Measurements from ENCODE around the gene F10.

F10 gene

DNA sequence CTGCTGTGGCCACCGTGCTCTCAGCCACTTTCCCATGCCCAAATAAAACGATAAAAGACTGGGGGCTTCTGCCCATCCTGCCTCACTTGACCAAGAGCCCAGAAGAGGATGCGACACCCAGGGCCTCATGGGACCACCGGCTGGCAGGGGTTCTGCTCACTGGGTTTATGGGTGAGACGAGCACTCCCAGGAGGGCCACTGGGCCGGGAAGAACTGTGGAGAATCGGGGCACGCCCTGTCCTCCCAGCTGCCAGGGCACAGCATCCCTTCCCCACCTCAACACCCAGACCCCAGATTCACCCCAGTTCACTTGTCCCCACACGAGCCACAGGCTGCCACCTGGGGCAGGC, 4.7 kb upstream of the F10 start:
- DNase-seq: no peak

DNA sequence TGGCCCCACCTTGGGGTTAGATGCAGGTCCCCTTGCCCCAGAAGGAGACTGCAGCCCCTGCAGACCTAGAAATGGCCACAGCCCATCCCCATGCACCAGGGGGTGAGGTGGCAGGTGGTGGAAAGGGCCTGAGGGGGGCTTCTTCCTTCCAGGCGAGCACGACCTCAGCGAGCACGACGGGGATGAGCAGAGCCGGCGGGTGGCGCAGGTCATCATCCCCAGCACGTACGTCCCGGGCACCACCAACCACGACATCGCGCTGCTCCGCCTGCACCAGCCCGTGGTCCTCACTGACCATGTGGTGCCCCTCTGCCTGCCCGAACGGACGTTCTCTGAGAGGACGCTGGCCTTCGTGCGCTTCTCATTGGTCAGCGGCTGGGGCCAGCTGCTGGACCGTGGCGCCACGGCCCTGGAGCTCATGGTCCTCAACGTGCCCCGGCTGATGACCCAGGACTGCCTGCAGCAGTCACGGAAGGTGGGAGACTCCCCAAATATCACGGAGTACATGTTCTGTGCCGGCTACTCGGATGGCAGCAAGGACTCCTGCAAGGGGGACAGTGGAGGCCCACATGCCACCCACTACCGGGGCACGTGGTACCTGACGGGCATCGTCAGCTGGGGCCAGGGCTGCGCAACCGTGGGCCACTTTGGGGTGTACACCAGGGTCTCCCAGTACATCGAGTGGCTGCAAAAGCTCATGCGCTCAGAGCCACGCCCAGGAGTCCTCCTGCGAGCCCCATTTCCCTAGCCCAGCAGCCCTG, 4.2 kb upstream of the F10 start:
- DNase-seq: no peak

DNA sequence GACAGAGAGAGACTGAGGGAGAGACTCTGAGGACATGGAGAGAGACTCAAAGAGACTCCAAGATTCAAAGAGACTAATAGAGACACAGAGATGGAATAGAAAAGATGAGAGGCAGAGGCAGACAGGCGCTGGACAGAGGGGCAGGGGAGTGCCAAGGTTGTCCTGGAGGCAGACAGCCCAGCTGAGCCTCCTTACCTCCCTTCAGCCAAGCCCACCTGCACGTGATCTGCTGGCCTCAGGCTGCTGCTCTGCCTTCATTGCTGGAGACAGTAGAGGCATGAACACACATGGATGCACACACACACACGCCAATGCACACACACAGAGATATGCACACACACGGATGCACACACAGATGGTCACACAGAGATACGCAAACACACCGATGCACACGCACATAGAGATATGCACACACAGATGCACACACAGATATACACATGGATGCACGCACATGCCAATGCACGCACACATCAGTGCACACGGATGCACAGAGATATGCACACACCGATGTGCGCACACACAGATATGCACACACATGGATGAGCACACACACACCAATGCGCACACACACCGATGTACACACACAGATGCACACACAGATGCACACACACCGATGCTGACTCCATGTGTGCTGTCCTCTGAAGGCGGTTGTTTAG, 3.3 kb upstream of the F10 start:
- DNase-seq: no peak

DNA sequence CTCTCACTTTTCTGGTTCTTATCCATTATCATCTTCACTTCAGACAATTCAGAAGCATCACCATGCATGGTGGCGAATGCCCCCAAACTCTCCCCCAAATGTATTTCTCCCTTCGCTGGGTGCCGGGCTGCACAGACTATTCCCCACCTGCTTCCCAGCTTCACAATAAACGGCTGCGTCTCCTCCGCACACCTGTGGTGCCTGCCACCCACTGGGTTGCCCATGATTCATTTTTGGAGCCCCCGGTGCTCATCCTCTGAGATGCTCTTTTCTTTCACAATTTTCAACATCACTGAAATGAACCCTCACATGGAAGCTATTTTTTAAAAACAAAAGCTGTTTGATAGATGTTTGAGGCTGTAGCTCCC, 2.8 kb upstream of the F10 start:
- DNase-seq: no peak

DNA sequence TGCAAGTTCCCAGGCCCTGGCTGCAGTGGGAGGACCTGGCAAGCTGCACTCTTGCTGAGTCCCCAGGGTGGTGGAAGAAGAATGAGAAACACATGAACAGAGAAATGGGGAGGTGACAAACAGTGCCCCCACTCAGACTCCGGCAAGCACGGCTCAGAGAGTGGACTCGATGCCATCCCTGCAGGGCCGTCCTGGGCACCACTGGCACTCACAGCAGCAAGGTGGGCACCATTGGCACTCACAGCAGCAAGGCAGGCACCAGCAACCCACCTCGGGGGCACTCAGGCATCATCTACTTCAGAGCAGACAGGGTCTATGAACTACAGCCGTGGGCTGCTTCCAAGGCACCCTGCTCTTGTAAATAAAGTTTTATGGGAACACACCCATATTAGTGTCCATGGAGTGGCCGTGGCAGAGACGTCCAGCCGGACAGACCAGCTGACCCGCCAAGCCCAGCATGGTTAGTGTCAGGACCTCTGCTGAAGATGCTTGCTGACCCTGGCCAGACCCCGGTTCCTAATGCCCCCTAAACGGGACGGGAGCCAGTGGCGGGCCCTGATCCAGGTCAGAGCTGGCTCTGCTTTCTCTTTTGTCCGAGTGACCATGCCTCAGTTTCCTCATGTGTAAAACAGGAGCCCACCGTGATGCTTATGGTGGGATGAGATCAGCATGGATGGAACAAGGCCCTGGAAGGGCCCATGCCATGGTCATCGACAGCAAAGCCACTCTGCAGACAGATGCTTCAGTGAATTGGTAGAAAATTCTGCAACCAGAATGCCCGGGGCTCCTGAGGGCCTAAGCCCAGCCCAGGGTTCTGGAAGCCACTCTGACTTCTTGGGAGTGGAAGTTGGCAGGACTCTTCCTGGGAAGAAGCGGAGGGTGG, 2.1 kb upstream of the F10 start:
- DNase-seq: no peak

DNA sequence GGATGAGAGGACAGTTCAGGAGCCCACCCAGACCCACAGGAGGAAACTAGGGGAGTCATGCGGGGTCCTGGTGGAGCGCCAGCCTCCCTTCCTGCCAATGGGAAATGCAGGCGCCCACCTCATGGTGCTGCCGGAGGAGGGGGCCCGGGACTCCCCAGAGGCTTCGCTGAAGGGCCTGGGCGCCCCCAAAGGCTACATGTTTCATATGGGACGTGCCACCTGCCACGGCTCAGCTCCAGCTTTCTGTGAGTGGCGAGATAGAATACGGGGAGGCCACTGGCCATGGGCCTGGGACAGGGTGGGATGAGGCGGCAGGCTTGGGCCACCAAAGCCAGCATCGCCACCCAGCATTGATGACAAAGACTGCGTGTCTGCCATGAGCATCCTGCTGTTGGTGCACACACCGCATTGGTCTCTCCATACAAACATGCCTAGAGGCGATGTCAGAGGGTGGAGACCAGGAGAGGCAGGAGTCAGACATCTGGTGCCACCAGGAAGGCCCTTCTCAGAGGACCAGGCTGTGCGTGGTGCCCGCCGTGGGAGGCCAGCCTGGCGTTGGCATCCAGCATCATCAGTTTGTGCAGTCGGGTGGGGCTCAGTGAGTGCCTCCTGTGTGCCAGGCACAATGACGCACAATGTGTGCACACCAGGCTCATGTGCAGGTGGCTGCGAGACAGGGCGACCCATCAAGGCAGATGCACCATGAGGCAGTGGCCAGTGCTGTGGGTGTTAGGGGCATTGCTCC, 1.2 kb upstream of the F10 start:
- DNase-seq: no peak

DNA sequence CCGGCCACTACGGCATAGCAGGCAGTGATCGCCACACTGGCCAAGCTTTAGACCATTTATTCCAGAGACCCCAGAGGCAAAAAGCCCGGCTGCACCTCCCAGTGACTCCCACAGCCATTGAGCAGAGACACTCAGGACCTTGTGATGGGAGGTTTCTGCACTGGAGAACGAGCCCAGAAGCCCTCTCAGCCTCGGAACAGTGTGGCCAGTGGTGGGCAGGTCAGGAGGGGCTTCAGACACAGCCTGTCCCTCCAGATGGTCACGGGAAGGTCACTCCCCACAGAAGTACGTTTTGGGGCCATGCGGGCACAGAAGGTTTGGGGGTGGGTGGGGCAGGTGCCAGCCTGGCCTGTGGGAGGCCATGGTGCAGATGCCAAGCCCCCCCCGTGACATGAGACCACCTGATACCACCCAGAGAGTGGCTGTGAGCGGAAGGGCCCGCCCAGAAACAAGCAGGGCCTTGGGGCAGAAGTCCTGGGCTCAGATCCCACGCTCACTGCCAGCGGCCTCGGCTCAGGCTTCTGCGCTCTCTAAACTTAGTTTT, 599 bp upstream of the F10 start:
- no peak for DNase-seq

DNA sequence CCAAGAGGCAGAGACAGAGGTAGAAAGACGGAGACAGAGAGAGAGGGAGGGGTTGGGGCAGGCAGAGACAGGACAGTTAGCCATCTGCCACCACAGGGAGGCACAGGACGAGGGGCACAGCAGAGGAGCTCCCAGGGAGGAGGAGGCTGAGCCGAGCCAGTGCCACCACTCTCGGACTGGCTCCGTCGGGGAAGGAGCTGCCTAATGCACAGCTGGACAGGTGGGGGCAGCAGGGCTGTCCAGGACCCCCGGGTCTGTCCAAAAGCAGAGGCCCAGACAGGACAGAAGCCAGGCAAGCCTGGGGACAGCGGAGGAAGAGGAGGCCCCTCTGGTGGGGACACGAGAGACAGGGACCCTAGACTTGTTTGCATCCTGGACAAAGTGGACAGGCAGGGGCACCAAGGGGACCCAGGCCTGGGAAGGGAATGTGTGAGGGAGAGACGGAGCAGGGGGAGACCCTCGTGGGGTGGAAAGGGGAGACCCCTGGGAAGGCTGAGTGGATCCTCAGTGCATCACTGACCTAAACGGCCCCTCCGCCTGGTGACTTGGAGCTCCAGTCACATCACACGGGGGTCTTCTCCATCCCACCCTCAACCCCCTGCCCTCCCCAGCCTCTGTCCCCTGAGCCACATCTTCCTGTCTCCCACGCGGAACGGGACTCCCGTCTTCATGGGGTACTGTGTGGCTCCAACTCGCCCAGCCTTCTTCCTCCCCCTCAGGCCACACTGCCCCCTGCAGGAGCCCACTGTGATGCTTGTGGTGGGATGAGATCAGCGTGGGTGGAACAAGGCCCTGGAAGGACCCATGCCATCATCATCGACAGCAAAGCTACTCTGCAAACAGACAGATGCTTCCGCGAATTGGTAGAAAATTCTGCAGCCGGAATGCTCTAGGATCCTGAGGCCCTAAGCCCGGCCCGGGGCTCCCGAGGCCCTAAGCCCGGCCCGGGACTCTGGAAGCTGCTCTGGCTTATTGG, 915 bp downstream of the F10 start:
- DNase-seq: no peak

DNA sequence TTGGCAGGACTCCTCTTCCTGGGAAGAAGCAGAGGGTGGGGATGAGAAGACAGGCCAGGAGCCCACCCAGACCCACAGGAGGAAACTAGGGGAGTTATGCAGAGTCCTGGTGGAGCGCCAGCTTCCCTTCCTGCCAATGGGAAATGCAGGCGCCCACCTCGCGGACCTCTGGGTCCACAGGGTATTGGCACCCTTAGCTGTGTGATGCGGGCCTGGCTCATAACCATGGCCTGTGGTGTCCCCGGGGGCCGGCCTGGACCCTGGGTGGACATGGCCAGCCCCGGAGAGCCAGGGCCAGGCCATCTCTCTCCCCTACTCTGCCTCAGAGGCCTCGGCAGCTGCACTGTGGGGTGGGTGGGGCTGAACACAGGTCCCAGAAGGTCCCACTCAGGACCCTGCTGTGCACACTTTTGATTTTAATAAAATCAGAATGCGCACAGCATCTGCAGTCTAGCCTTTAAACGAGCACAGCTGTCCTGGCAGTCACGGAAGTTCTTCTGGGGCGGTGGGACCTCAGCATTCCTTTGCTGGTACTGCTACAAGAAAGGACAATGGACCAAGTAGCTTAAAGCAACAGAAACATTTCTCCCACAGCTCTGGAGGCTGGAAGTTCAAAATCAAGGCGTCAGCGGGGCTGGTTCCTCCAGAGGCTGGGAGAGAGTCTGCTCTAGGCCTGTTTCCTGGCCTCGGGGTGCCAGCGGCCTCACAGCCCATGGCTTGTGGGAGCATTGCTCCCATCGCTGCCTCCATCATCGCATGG, 1.8 kb downstream of the F10 start:
- DNase-seq: no peak

DNA sequence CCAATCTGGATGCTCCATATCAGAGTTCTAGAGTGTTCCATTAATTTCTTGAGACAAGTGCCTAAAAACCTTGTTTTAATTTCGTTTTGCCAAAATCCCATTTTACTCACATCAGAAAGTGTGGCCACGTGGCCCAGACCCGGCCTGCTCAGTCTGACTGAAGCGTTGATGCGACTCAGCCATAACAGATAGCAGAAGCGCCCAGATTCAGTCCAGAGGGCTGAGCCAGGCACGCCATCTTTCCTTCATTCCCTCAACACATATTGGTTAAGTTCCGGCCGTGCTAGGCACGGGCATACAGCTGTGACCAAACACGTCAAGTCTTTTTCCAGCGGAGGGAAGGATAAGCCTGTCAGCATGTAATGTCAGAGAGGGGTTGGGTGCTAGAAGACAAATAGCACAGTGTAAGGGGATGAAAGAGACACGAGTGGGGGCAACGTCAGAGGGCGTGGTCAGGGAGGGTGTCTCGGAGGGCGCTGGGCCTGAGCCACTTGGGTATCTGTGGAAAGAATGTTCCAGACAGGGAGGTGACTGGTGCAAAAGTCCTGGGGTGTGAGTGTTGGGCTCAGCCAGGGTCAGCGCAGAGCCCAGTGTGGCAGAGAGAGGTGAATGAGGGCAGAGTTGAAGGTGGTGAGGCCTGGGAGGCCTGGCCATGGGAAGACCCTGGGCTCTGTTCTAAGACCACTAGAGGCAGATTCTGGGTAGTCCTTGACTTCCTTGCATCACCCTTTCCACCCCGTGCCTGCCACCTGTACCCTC, 3.1 kb downstream of the F10 start:
- no peak for DNase-seq

DNA sequence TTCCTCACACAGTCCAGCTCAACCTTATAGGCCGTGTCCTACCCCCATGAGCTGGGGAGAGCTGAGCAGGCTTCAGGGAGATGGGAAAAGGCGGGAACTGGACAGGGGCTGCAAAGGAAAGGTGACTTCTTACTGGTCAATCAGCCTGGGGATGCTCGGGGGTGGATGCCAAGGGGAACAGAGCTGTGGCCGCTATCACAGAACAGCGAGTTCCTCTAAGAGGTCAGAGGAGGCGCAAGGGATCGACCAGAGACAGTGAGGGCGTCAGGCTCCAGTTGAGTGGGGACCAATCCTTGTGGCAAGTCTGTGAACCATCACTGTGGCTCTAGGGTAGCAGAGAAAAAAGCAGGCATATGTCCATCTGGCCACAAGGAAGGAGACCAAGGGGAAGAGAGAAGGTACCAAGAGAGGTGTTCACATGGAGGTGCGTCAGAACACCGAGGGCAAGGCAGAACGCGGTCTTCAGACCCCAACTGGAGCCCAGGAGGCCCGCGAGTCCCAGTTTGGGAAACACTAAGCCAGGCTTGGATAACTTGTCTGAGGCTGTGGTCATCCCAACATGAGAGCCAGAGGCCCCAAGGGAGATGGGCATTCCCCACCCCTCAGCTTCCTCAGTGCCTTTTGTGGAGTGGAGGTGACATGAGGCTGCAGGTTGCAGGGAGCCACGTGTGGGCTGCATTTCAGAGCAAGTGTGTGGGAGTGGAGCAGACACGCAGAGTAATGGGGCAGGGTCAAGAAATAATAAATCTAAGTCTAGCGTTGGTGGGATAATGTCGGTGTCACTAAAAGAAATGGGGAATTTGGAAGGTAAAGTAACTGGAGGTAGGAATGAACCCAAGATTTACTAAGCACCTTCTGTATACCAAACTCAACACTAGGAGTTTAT, 3.9 kb downstream of the F10 start:
- DNase-seq: no peak

DNA sequence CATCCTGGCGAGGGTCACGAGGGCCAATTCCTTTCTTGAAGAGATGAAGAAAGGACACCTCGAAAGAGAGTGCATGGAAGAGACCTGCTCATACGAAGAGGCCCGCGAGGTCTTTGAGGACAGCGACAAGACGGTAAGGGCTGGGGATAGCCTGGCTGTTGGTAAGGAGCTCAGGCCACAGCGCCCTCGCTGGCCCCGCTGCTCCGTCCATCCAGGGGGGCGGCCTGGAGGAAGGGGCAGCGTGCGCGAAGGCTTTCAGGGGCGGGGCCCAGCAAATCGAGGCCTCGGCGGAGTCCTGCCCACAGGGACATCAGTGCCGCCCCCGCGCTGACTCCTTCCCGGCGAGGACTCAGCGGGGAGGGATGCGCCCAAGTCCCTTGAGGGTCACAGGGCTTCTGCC, 6.9 kb downstream of the F10 start:
- no peak for DNase-seq

DNA sequence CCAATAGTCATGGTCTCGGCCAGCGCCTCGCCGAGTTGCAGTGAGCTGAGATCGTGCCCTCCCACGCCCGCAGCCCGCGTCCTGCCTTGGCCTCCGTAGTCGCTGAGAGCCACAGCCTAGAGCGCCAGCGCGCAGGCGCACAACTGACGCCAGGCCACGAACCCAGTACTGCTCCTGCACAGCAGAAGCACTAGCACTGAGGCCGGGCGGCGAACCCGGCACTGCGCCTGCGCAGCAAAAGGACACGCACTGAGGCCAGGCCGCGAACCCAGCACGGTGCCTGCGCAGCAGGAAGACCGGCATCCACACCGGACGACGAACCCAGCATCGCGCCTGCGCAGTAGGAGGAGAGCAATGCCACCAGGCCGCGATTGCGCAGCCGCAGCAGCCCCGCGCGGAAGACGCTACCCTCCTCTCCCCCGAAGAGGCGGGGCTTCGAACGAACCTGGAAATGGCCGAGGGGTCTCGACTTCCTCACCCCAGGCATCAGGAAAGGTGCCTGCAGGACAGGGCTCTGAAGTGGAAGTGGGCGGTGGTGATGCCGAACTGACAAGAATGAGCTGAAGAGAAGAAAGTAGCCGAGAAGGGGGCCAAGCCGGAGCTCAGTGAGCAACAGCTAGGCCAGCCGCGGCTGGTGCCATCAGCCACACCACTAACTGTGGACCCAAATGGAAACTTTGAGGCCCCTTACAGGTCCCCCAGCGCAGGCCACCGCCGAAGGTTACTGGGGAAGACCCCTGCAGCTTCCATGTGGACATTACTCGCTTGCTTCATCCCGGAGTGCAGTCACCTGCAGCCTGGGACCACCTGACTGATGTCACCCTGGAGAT, 7.5 kb downstream of the F10 start:
- DNase-seq: no peak

DNA sequence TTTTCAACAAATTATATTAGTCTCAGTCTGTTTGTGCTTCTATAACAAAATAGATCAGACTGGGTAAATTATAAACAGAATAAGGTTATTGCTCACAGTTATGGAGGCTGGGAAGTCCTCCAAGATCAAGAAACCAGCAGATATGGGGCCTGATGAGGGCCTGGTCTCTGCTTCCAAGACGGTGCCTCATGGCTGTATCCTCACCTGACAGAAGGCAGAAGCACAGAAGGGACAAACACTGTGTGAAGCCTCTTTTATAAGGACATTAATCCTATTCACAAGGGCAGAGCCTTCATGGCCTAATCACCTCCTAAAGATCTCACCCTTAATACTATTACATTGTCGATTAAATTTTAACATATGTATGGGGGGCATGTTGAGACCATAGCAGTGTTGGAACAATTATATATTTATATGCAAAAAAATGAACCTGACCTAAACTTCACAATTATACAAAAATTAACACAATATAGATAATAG, 12.7 kb downstream of the F10 start:
- DNase-seq: no peak

DNA sequence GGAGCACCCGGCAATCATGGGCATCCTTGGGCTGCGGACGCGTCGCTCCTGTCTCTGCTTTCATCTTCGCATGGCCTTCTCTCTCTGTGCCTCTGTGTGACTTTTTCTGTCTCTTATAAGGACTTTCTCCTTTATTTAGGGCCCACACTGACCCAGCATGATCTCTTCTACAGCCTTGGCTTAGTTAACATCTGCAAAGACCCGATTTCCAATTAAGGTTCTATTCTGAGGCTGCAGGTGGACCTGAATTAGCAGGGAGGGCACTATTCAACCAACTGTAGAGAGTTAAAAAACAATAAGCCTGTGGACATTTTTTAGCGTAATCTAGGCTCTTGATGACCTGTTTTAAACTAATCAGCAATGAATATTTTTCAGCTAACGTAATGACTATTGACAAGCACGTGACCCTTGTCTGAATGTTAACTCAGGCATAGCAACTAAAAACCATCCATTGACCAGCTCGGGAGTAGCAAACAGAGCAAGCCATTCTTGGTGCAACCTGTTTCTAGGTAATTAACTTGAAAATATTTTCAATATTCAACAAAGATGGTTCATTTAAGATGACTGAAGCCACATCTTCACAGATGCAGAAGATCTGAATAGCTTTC, 15.2 kb downstream of the F10 start:
- no peak for DNase-seq

DNA sequence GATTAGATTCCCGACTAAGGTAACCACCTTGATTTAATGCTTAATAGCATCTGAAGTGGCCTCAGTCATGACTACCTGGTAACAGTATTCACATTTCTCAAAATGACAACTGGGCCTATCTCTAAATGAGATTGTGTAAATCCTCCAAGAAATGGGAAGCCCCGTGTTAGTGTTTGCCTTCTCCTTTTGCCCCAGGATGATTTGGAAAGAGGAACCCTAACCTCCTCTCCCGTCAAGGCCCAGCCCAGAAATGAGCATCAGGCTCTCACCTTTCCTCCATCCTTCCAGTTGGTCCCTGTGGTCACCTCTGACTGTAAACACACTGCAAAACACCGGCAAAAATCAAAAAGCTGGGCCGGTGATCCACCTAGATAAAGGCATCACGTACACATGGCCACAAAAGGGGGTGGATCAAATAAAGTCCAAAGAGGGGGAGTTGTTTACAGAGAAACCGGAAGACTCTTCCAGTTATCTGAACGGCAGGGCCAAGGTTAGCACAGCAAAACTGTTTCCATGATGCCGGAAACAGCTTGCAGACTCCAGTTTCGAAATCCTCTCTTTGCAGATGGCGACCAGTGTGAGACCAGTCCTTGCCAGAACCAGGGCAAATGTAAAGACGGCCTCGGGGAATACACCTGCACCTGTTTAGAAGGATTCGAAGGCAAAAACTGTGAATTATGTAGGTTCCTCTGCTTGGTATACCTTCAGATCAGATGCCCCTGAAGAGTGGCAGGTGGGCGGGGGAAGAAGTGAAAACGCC, 16.4 kb downstream of the F10 start:
- DNase-seq: no peak

DNA sequence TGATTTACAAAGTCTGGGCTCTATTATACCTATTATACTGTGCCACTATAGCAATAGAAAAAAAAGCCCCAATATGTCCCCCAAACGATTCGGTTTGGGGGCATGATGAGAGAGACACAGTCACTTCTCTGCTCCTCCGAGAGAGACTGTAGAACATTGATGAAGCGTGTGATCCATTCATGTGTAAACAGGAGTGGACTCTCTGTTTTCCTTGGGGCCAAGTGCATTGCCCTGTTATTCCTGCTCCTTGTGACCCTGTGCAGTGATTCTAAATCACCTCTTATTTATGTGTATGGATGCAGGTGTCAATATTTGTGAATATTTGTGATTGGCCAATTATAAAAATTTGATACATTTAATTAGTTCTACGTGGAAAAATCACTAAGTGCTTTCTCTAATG, 17.0 kb downstream of the F10 start:
- DNase-seq: no peak
